Neuronal stem cell (in vitro differentiated cells): ENCODE results near the gene TMTC1.
"Not testable (repeated sequence)": the region's sequence is repeated elsewhere in the genome, so short reads cannot be mapped to it uniquely, and the experiment has no call there.

Experiments
- DNase-seq: peaks from one replicate; pipeline ENCODE4 v3.0.0-alpha.2; 2013; ENCODE audit warnings: low spot score
- H2AFZ ChIP-seq: one replicate; pipeline ENCODE4 v1.6.1; 2013; ENCODE audit warnings: mild to moderate bottlenecking, low read length, inconsistent platforms
- H2AK5ac ChIP-seq: 2 replicates; pipeline ENCODE4 v1.6.1; 2013; ENCODE audit warnings: low read depth, mild to moderate bottlenecking, inconsistent platforms, low read length, moderate library complexity, mixed read lengths
- H2BK120ac ChIP-seq: 2 replicates; pipeline ENCODE4 v1.6.1; 2013; ENCODE audit warnings: low read depth, mild to moderate bottlenecking, inconsistent platforms, low read length, moderate library complexity, mixed read lengths
- H2BK12ac ChIP-seq: one replicate; pipeline ENCODE4 v1.6.1; 2013; ENCODE audit warnings: low read length, inconsistent platforms
- H2BK15ac ChIP-seq: 2 replicates; pipeline ENCODE4 v1.6.1; 2013; ENCODE audit warnings: mild to moderate bottlenecking, low read length, inconsistent platforms, mixed read lengths
- H2BK5ac ChIP-seq: one replicate; pipeline ENCODE4 v1.6.1; 2013; ENCODE audit warnings: inconsistent platforms, mild to moderate bottlenecking, low read length, moderate library complexity
- H3K14ac ChIP-seq: one replicate; pipeline ENCODE4 v1.6.1; 2013; ENCODE audit warnings: low read length, inconsistent platforms
- H3K18ac ChIP-seq: 2 replicates; pipeline ENCODE4 v1.6.1; 2013; ENCODE audit warnings: low read length, inconsistent platforms
- H3K23ac ChIP-seq: 2 replicates; pipeline ENCODE4 v1.6.1; 2013; ENCODE audit warnings: low read depth, mild to moderate bottlenecking, mixed read lengths, low read length, inconsistent platforms; ENCODE audit not compliant: poor library complexity
- H3K27ac ChIP-seq: replicated peaks from 3 replicates; pipeline ENCODE4 v1.5.1; 2013; ENCODE audit warnings: low read length, inconsistent platforms
- H3K27me3 ChIP-seq, 3 experiments: 2 replicates each; pipeline ENCODE4 v1.6.1; 2013; ENCODE audit warnings: low read length in 3 of 3, mild to moderate bottlenecking in 2 of 3, inconsistent platforms in 1 of 3, low read depth in 1 of 3, mixed read lengths in 1 of 3, moderate library complexity in 1 of 3; ENCODE audit not compliant: control insufficient read depth in 3 of 3, insufficient read depth in 3 of 3
- H3K36me3 ChIP-seq, 2 donors: replicated peaks in 1 of 2; 2 replicates each; pipeline ENCODE4 v1.6.1; 2013; ENCODE audit warnings: low read length in 2 of 2; ENCODE audit not compliant: control insufficient read depth in 2 of 2, insufficient read depth in 2 of 2
- H3K4ac ChIP-seq: 2 replicates; pipeline ENCODE4 v1.6.1; 2013; ENCODE audit warnings: inconsistent platforms, mild to moderate bottlenecking, low read length, moderate library complexity
- H3K4me1 ChIP-seq, 2 donors: 1 replicate in 1 of 2; 2 replicates in 1 of 2; pipeline ENCODE4 v1.6.1; 2013; ENCODE audit warnings: low read length in 2 of 2, low read depth in 1 of 2; ENCODE audit not compliant: control insufficient read depth in 2 of 2, insufficient read depth in 1 of 2
- H3K4me2 ChIP-seq: one replicate; pipeline ENCODE4 v1.6.1; 2013; ENCODE audit warnings: mild to moderate bottlenecking, low read length, inconsistent platforms; ENCODE audit not compliant: insufficient read depth, poor library complexity, severe bottlenecking
- H3K4me3 ChIP-seq, 2 donors: 2 replicates each; pipeline ENCODE4 v1.5.1; 2013; ENCODE audit warnings: low read length in 2 of 2, mild to moderate bottlenecking in 2 of 2, inconsistent platforms in 1 of 2, moderate library complexity in 1 of 2
- H3K79me1 ChIP-seq: one replicate; pipeline ENCODE4 v1.6.1; 2013; ENCODE audit warnings: low read depth, mild to moderate bottlenecking, inconsistent platforms, low read length, moderate library complexity
- H3K9ac ChIP-seq: one replicate; pipeline ENCODE4 v1.6.1; 2013; ENCODE audit warnings: mild to moderate bottlenecking, low read depth, low read length, inconsistent platforms; ENCODE audit not compliant: poor library complexity
- H3K9me3 ChIP-seq, 2 donors: replicated peaks in 1 of 2; 2 replicates each; pipeline versions ENCODE3 to v1.6.1; 2013; ENCODE audit warnings: low read length in 2 of 2, mild to moderate bottlenecking in 2 of 2, inconsistent platforms in 1 of 2, low read depth in 1 of 2, mixed read lengths in 1 of 2, moderate library complexity in 1 of 2; ENCODE audit not compliant: control insufficient read depth in 2 of 2, insufficient read depth in 1 of 2
- H4K8ac ChIP-seq: one replicate; pipeline ENCODE4 v1.6.1; 2013; ENCODE audit warnings: low read depth, mild to moderate bottlenecking, inconsistent platforms, low read length, moderate library complexity
- H4K91ac ChIP-seq: one replicate; pipeline ENCODE4 v1.6.1; 2013; ENCODE audit warnings: low read length, low read depth, mild to moderate bottlenecking, inconsistent platforms; ENCODE audit not compliant: poor library complexity
- WGBS, 2 donors: extraction: QIAGEN DNeasy Blood & Tissue Kit; methylation state at CpG; one replicate each; pipeline ENCODE4 v1.1.7; 2013; ENCODE audit warnings: missing lambda C conversion rate in 2 of 2, mixed read lengths in 1 of 2; ENCODE audit not compliant: insufficient read length in 2 of 2, insufficient replicate concordance in 1 of 2; ENCODE audit errors: extremely low coverage in 2 of 2; 5-methylcytosine and 5-hydroxymethylcytosine counted together

Gene TMTC1

DNA sequence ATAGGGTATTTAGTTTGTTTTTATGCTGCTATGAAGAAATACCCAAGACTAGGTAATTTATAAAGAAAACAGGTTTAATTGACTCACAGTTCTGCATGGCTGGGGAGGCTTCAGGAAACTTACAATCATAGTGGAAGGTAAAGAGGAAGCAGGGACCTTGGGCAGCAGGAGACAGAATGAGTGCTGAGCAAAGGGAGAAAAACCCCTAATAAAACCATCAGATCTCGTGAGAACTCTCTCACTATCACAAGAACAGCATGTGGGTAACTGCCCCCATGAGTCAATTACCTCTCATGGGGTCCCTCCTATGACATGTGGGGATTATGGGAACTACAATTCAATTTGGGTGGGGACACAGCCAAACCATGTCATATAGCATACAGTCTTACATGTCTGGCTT, 153.6 kb downstream of the TMTC1 start:
- H3K18ac ChIP-seq, H4K91ac ChIP-seq, H2BK15ac ChIP-seq, H3K79me1 ChIP-seq, H3K9me3 ChIP-seq, H3K27ac ChIP-seq, H4K8ac ChIP-seq, DNase-seq, H2BK12ac ChIP-seq, H3K23ac ChIP-seq, H2BK120ac ChIP-seq, H2BK5ac ChIP-seq, H3K27me3 ChIP-seq, H3K4me3 ChIP-seq, H3K4me2 ChIP-seq, H2AFZ ChIP-seq, H3K14ac ChIP-seq, H2AK5ac ChIP-seq, H3K9ac ChIP-seq, H3K4me1 ChIP-seq, H3K4ac ChIP-seq: not testable (repeated sequence)
- peaks cover 0 to 27% of the 10 kb centered on the region in 2 donors for H3K36me3 ChIP-seq
- WGBS, 2 donors, result no CpG with 5 or more reads among the region's 1 CpG

GRCh38 chr12:29627221-29627620, 156.5 kb downstream of the TMTC1 start:
- no peak for DNase-seq
- Histone ChIP-seq H2AK5ac (no peak overlapping the region), H3K36me3 (peaks cover 0 to 23% of the 10 kb centered on the region in 2 donors), H3K18ac (no peak overlapping the region), H2BK120ac (no peak overlapping the region), H3K4me2 (no peak overlapping the region), H3K9me3 (peaks cover 2 to 5% of the 10 kb centered on the region in 2 donors), H2BK15ac (no peak overlapping the region), H2AFZ (no peak overlapping the region), H3K27me3 (no peaks in the 10 kb centered on the region), H3K14ac (no peak overlapping the region), H4K8ac (no peak overlapping the region), H3K4me3 (no peak overlapping the region), H3K9ac (no peak overlapping the region), H3K23ac (no peak overlapping the region), H3K4me1 (peaks cover 0 to 2% of the 10 kb centered on the region in 2 donors), H4K91ac (no peak overlapping the region), H2BK12ac (no peak overlapping the region), H2BK5ac (no peak overlapping the region), H3K4ac (no peak overlapping the region), H3K79me1 (no peaks in the 10 kb centered on the region), H3K27ac (no peak overlapping the region)
- no CpG with 5 or more reads among the region's 1 CpG for WGBS, 2 donors

GRCh38 chr12:29625359-29625953, 158.3 kb downstream of the TMTC1 start:
- H2BK15ac ChIP-seq, result no peak overlapping the region
- H3K4me2 ChIP-seq, result no peak overlapping the region
- H4K8ac ChIP-seq, result no peak overlapping the region
- no peak overlapping the region for H4K91ac ChIP-seq
- no peak overlapping the region for H3K23ac ChIP-seq
- no peak overlapping the region for H3K9ac ChIP-seq
- H2BK120ac ChIP-seq, result no peak overlapping the region
- no peak for DNase-seq
- H2AK5ac ChIP-seq, result no peak overlapping the region
- no peak overlapping the region for H3K14ac ChIP-seq
- no peaks in the 10 kb centered on the region for H3K79me1 ChIP-seq
- no CpG with 5 or more reads among the region's 2 CpGs for WGBS, 2 donors
- no peak overlapping the region for H3K4ac ChIP-seq
- H3K9me3 ChIP-seq, result peaks cover 2 to 5% of the 10 kb centered on the region in 2 donors
- peaks cover 0 to 2% of the 10 kb centered on the region in 2 donors for H3K4me1 ChIP-seq
- peaks cover 0 to 29% of the 10 kb centered on the region in 2 donors for H3K36me3 ChIP-seq
- H2BK12ac ChIP-seq, result no peak overlapping the region
- no peaks in the 10 kb centered on the region for H3K27me3 ChIP-seq
- H3K27ac ChIP-seq, result no peak overlapping the region
- H3K18ac ChIP-seq, result no peak overlapping the region
- H3K4me3 ChIP-seq, result no peak overlapping the region
- H2AFZ ChIP-seq, result no peak overlapping the region
- no peak overlapping the region for H2BK5ac ChIP-seq

- Histone ChIP-seq H3K27ac (no peak overlapping the region), H3K27me3 (no peaks in the 10 kb centered on the region), H3K9ac (no peak overlapping the region), H2BK15ac (no peak overlapping the region), H3K4me1 (peaks cover 0 to 2% of the 10 kb centered on the region in 2 donors), H2BK5ac (no peak overlapping the region), H3K9me3 (peaks cover 0 to 2% of the 10 kb centered on the region in 2 donors), H2AK5ac (no peak overlapping the region), H3K14ac (no peak overlapping the region), H2BK12ac (no peak overlapping the region), H3K18ac (no peak overlapping the region), H2BK120ac (no peak overlapping the region), H3K4ac (no peak overlapping the region), H3K23ac (no peak overlapping the region), H3K79me1 (no peaks in the 10 kb centered on the region), H2AFZ (no peak overlapping the region), H3K4me2 (no peak overlapping the region), H3K36me3 (peaks cover 0 to 15% of the 10 kb centered on the region in 2 donors), H3K4me3 (no peak overlapping the region), H4K91ac (no peak overlapping the region), H4K8ac (no peak overlapping the region)
- DNase-seq, result no peak
- WGBS, 2 donors, result no CpG with 5 or more reads among the region's 1 CpG
Observed at GRCh38 chr12:29622251-29622650, 161.5 kb downstream of the TMTC1 start.
